HCT116 (cell line): ENCODE data around the gene NTSR1. TPM values are rescaled to one million over a fixed set of nuclear protein-coding genes. Genes with fewer than 3 reads are reported as not detected.

Source experiments
- ATAC-seq: fragments of 200-7000 bp; cut with Tn5 transposase; 2 replicates; pipeline ENCODE4 v1.9.1; 2020; ENCODE audit warnings: mild to moderate bottlenecking, moderate library complexity
- BruUV-seq: library from RNA; stranded (reverse); fragments of 400-500 nt; replicated peaks from 2 replicates; lab custom pipeline; 2021; lab: Mats Ljungman, UMichigan
- CTCF ChIA-PET: fragments of 300-600 bp; sonication (Branson Sonifier 250); formaldehyde crosslinking; loops from one replicate; lab custom pipeline; 2021; ENCODE audit warnings: antibody characterized with exemption; lab: Charles Lee
- POLR2A ChIA-PET: fragments of 300-600, 350-600 bp; sonication (Branson Sonifier 250); formaldehyde crosslinking; loops from one replicate; lab custom pipeline; 2021; ENCODE audit warnings: antibody characterized with exemption; lab: Charles Lee
- RAD21 ChIA-PET, 2 experiments: fragments of 300-600 bp; sonication (Branson Sonifier 250); formaldehyde crosslinking; loops; one replicate each; lab custom pipeline; 2023; ENCODE audit warnings: low total read pairs in 2 of 2; ENCODE audit not compliant: uncharacterized antibody in 2 of 2, unreplicated experiment in 2 of 2, low non-redundant PET in 1 of 2; lab: Charles Lee
- DNase-seq: peaks from one replicate; pipeline ENCODE4 v3.0.0-alpha.2; 2010; ENCODE audit warnings: low read depth, low spot score
- H2AFZ ChIP-seq: fragments of 200-600 bp; shearing (Covaris generic), sonication (generic); 2 replicates; pipeline ENCODE4 v1.6.1; 2017; ENCODE audit warnings: low read depth, mixed run types, mixed read lengths, antibody characterized with exemption, low read length; ENCODE audit not compliant: poor library complexity, severe bottlenecking
- H3K27ac ChIP-seq: 2 replicates; pipeline ENCODE4 v1.5.1; 2012; ENCODE audit warnings: low read depth, low read length
- H3K27me3 ChIP-seq: fragments of 200-600 bp; sonication (generic); 2 replicates; pipeline ENCODE4 v1.6.1; 2016; ENCODE audit warnings: mixed run types, low read length, mixed read lengths; ENCODE audit not compliant: insufficient read depth
- H3K36me3 ChIP-seq, 2 experiments: fragments of 200-500 bp in 1 of 2; fragments of 200-600 bp in 1 of 2; sonication (Bioruptor generic) in 1 of 2; sonication (generic) in 1 of 2; 2 replicates each; pipeline versions ENCODE4 v1.5.1 to v1.6.1; 2014 to 2016; ENCODE audit warnings: low read length in 2 of 2, inconsistent platforms in 1 of 2, mixed read lengths in 1 of 2, mixed run types in 1 of 2; ENCODE audit not compliant: insufficient read depth in 2 of 2, control insufficient read depth in 1 of 2
- H3K4me1 ChIP-seq, 2 experiments: fragments of 200-600 bp in 1 of 2; sonication (generic) in 1 of 2; 2 replicates each; pipeline versions ENCODE4 v1.5.1 to v1.6.1; 2012 to 2017; ENCODE audit warnings: low read length in 2 of 2, inconsistent platforms in 1 of 2, mild to moderate bottlenecking in 1 of 2, mixed read lengths in 1 of 2, mixed run types in 1 of 2, moderate library complexity in 1 of 2; ENCODE audit not compliant: insufficient read depth in 2 of 2, control insufficient read depth in 1 of 2
- H3K4me2 ChIP-seq: fragments of 200-600 bp; sonication (generic); 2 replicates; pipeline ENCODE4 v1.6.1; 2017; ENCODE audit warnings: mixed run types, low read length, mixed read lengths
- H3K4me3 ChIP-seq, 2 experiments: fragments of 200-600 bp in 1 of 2; sonication (generic) in 1 of 2; replicated peaks in 1 of 2; 2 replicates each; pipeline ENCODE4 v1.5.1; 2011 to 2016; ENCODE audit warnings: low read length in 2 of 2, control low read depth in 1 of 2, low read depth in 1 of 2, mild to moderate bottlenecking in 1 of 2, mixed read lengths in 1 of 2, mixed run types in 1 of 2
- H3K79me2 ChIP-seq: fragments of 200-600 bp; sonication (generic); 2 replicates; pipeline ENCODE4 v1.6.1; 2017; ENCODE audit warnings: mild to moderate bottlenecking, mixed run types, low read length, moderate library complexity, mixed read lengths; ENCODE audit not compliant: insufficient read depth
- H3K9ac ChIP-seq: fragments of 200-600 bp; sonication (generic); 2 replicates; pipeline ENCODE4 v1.6.1; 2016; ENCODE audit warnings: low read length, mixed read lengths
- H3K9me2 ChIP-seq: fragments of 200-600 bp; sonication (generic), shearing (Covaris generic); 2 replicates; pipeline ENCODE4 v1.6.1; 2017; ENCODE audit warnings: mixed run types, mild to moderate bottlenecking, moderate library complexity; ENCODE audit not compliant: insufficient read depth
- H3K9me3 ChIP-seq, 2 experiments: fragments of 200-500 bp in 1 of 2; fragments of 200-600 bp in 1 of 2; sonication (Bioruptor generic) in 1 of 2; sonication (generic) in 1 of 2; 2 replicates each; pipeline ENCODE4 v1.6.1; 2014 to 2017; ENCODE audit warnings: low read length in 2 of 2, mixed read lengths in 2 of 2, inconsistent platforms in 1 of 2, low read depth in 1 of 2, mild to moderate bottlenecking in 1 of 2, mixed run types in 1 of 2, moderate library complexity in 1 of 2; ENCODE audit not compliant: control insufficient read depth in 1 of 2, insufficient read depth in 1 of 2
- H4K20me1 ChIP-seq: fragments of 200-600 bp; sonication (generic), shearing (Covaris generic); 2 replicates; pipeline ENCODE4 v1.6.1; 2017; ENCODE audit warnings: mixed run types, mild to moderate bottlenecking, moderate library complexity; ENCODE audit not compliant: insufficient read depth
- CBX3 ChIP-seq: IDR thresholded peaks from 2 replicates; pipeline ENCODE4 v1.6.1; 2012; ENCODE audit warnings: low read depth
- EGR1 ChIP-seq: IDR thresholded peaks from 2 replicates; pipeline ENCODE4 v1.6.1; 2012; ENCODE audit warnings: low read depth
- EZH2phosphoT487 ChIP-seq: fragments of 200-600 bp; IDR thresholded peaks from 2 replicates; pipeline ENCODE4 v1.6.1; 2018; ENCODE audit warnings: antibody characterized with exemption, borderline replicate concordance
- POLR2A ChIP-seq: IDR thresholded peaks from 2 replicates; pipeline ENCODE4 v1.7.0; 2011; ENCODE audit warnings: borderline replicate concordance; ENCODE audit not compliant: insufficient read depth, insufficient read length; ENCODE audit errors: extremely low read depth
- POLR2AphosphoS5 ChIP-seq: IDR thresholded peaks from 2 replicates; pipeline ENCODE4 v1.6.1; 2011; ENCODE audit warnings: mild to moderate bottlenecking, low read depth, low read length, moderate library complexity
- RAD21 ChIP-seq: IDR thresholded peaks from 2 replicates; pipeline ENCODE4 v1.6.1; 2012; ENCODE audit warnings: low read depth, mild to moderate bottlenecking
- REST ChIP-seq: IDR thresholded peaks from 2 replicates; pipeline ENCODE4 v1.6.1; 2012; ENCODE audit warnings: low read depth
- SIN3A ChIP-seq: IDR thresholded peaks from 2 replicates; pipeline ENCODE4 v1.6.1; 2012; ENCODE audit warnings: low read depth
- SRF ChIP-seq: IDR thresholded peaks from 2 replicates; pipeline ENCODE4 v1.6.1; 2012; ENCODE audit warnings: low read depth
- TCF7L2 ChIP-seq: IDR thresholded peaks from 2 replicates; pipeline ENCODE4 v1.7.0; 2011; ENCODE audit warnings: borderline replicate concordance, inconsistent platforms; ENCODE audit not compliant: insufficient read depth, insufficient read length; ENCODE audit errors: extremely low read depth
- YY1 ChIP-seq: IDR thresholded peaks from 2 replicates; pipeline ENCODE4 v1.6.1; 2011; ENCODE audit warnings: low read length, low read depth, moderate library complexity, mild to moderate bottlenecking; ENCODE audit not compliant: insufficient replicate concordance; ENCODE audit errors: extremely low read depth
- ZFX ChIP-seq: fragments of 450-650 bp; IDR thresholded peaks from 2 replicates; pipeline ENCODE4 v1.6.1; 2017
- ZNF274 ChIP-seq: fragments of 200-500 bp; sonication (Bioruptor generic); IDR thresholded peaks from 2 replicates; pipeline ENCODE4 v1.6.1; 2014; ENCODE audit warnings: mild to moderate bottlenecking, low read depth, low read length, inconsistent platforms
- intact Hi-C: fragments of 100-400 bp; cut with micrococcal nuclease; formaldehyde crosslinking; loops from 2 replicates; pipeline ENCODE4 v1.10.0; 2022
- total RNA-seq: library from RNA; stranded (reverse); gene quantifications from one replicate; pipeline ENCODE4 v1.2.1, GENCODE V29; 2021; ENCODE audit not compliant: unreplicated experiment
- TF ChIP-seq, protein P1 (sequence below): IDR thresholded peaks from 2 replicates; pipeline ENCODE4 v1.6.1; 2012

NTSR1 gene
- total RNA-seq, 1 experiment from 2014 or later: 187 TPM

DNA sequence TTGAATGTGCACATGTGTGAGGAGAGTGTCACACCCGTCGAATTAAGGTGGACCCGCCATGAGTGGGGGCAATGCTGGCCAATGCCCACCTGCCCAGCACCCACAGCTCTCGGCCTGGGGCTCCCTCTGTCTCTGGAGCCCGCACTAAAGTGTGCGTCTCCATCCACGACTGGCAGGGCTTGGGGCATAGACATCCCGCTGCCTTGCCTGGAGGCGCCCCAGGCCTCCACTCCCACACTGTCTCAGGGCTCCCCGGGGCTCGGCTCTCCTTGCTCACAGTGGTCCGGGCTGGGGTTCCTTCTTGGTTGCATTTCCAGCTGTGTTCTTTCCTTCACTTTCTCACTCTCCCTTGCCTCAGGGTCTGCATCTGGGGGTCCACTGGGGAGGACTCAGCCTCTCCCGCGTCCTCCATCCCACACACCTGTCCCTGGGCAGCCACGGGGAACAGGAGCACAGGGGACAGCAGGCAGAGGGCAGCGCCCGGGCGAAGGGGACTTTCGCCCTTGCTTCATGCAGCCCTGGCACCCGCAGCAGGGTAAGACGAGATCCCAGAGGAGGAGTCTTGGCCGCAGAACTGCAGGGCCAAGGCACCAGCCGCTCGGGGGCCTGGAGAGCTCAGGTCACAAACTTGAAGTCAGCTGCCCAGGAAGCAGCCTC is 67.5 kb downstream of the NTSR1 start:
- intact Hi-C loops: no loop called here
- Histone ChIP-seq H2AFZ (no peak overlapping the region), H4K20me1 (no peaks in the 10 kb centered on the region), H3K79me2 (peaks cover 6% of the 10 kb centered on the region; the same call in 1 of the 2 replicates), H3K9me2 (no peaks in the 10 kb centered on the region), H3K27ac (peak overlapping the region; percentile 84), H3K4me2 (peak overlapping the region; percentile 100), H3K36me3 (no peaks in the 10 kb centered on the region), H3K4me1 (peaks cover 13 to 44% of the 10 kb centered on the region in 2 experiments; a peak in 3 of 4 replicates), H3K4me3 (peak overlapping the region; percentile 53 to 84), H3K27me3 (no peaks in the 10 kb centered on the region), H3K9ac (peak overlapping the region; percentile 76), H3K9me3 (no peaks in the 10 kb centered on the region)
- TF ChIP-seq SIN3A (no peak), POLR2AphosphoS5 (no peak), SRF (no peak), EZH2phosphoT487 (no peak), ZFX (no peak)
- DNase-seq: no peak
- CTCF ChIA-PET: no interaction called here
- ATAC-seq: peak; percentile 2; the same call in 1 of the 2 replicates
- POLR2A ChIA-PET: no interaction called here
- RAD21 ChIA-PET: no interaction called here
- BruUV-seq: TSS peak; percentile 86

DNA sequence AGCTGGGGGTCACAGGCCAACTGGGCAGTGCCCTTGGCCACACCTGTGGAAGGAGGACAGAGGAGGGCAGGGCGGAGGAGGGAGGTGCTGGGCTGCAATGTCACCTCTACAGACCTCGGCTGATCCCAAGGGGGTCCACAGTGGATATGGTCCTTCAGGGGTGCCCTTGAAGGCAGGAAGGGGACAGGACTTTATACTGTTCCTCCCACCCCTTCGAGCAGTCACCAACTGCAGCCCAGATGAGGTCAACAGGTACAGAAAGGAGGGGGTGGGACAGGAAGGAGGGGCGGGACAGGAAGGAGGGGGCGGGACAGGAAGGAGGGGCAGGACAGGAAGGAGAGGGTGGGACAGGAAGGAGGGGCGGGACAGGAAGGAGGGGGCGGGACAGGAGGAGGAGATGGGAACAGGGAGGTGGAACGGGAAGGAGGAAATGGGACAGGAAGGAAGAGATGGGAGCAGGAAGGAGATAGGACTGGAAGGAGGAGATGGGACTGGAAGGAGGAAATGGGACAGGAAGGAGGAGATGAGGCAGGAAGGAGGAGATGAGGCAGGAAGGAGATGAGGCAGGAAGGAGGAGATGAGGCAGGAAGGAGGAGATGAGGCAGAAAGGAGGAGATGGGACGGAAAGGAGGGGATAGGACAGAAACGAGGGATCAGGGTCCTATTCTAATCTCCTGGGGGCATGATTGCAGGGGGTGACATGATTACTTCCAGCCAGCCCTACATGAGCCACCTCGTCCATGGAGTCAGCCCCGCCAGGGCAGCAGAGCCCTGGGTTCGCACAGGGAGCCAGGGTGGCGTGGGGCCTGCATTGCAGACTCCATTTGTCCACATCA is 68.3 kb downstream of the NTSR1 start:
- H3K9me3 ChIP-seq: no peaks in the 10 kb centered on the region
- no peaks in the 10 kb centered on the region for H4K20me1 ChIP-seq
- H3K9ac ChIP-seq: peak overlapping the region; percentile 76
- DNase-seq (peak; percentile 75), ATAC-seq (peak; percentile 83)
- H3K9me2 ChIP-seq: no peaks in the 10 kb centered on the region
- peak overlapping the region; percentile 85 for H3K27ac ChIP-seq
- no peaks in the 10 kb centered on the region for H3K36me3 ChIP-seq
- CTCF ChIA-PET: no interaction called here
- RAD21 ChIA-PET: no interaction called here
- no peak overlapping the region for H2AFZ ChIP-seq
- H3K4me3 ChIP-seq: peak overlapping the region; percentile 53 to 84
- BruUV-seq: TSS peak; percentile 85
- H3K4me2 ChIP-seq: peak overlapping the region; percentile 100
- peaks cover 6% of the 10 kb centered on the region; the same call in 1 of the 2 replicates for H3K79me2 ChIP-seq
- no peaks in the 10 kb centered on the region for H3K27me3 ChIP-seq
- intact Hi-C loops: no loop called here
- H3K4me1 ChIP-seq: peaks cover 17 to 50% of the 10 kb centered on the region in 2 experiments; a peak in 3 of 4 replicates
- POLR2A ChIA-PET: no interaction called here
- TF ChIP-seq, protein P1, sequence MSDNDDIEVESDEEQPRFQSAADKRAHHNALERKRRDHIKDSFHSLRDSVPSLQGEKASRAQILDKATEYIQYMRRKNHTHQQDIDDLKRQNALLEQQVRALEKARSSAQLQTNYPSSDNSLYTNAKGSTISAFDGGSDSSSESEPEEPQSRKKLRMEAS: no peak; the same call in 1 of the 2 replicates
- peak; percentile 61 for TF ChIP-seq POLR2A
- peak; percentile 18 for TF ChIP-seq YY1
- TF ChIP-seq RAD21: no peak
- no peak for TF ChIP-seq EZH2phosphoT487
- no peak for TF ChIP-seq TCF7L2
- no peak for TF ChIP-seq ZNF274
- no peak for TF ChIP-seq ZFX
- TF ChIP-seq SRF: no peak
- no peak for TF ChIP-seq REST
- no peak for TF ChIP-seq CBX3
- peak; percentile 87 for TF ChIP-seq POLR2AphosphoS5
- TF ChIP-seq EGR1: no peak; the same call in 1 of the 2 replicates
- TF ChIP-seq SIN3A: no peak; the same call in 1 of the 2 replicates
